Measurements from ENCODE around the gene DNASE1L2.
A peak's percentile ranks its signal among the peaks of the same experiment; 100 is the strongest.

DNASE1L2 gene

GRCh38 chr16:2204416-2205103, 31.7 kb upstream of the DNASE1L2 start:
- DNase-seq, result no peak

DNA sequence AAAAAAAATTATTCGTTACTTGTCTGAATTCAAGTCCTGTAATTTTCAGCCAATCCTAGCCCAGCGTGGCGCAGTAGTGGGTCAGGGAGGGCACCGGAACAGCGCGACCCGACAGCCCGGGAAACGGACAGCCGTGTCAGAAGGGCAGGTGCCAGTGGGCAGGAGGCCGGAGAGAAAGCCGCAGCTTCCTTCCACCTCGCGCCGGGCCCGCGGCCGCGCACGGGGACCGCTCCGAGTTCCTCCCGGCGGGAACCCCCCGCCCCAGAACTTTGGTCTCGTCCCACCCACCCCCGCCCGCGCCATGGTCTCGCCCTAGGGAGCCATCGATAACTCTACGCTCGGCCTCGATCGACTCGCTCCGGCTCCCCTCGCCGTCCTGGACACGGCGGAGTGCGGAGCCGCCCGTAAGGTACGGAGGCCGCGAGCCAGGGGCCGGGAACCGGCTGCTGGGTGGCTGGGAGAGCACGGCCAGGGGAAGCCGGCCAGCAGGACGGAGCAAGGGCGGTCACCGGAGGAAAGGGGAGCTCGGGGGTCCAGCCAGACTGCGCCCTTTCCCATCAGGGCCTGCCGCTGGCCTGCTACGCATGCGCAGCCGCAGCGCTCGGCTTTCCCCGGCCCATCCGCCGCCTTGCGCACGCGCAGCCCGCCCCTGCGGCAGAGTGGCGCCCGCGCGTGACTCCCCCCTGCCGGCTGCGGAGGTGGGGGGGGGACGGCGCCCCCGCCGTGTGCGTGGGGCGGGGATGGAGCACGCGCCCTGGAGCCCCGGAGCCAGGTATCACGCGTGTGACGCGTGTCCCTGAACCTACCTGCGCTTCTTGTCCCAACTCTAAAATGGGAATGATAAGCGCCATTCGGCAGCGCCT, 30.9 kb upstream of the DNASE1L2 start, which contains the start of gene MLST8:
Gene MLST8, plus strand, starts transcription at position 351 of the 863 bp plus-strand sequence. CDS start 632 bp downstream, outside the sequence.
- DNase-seq, result peak; percentile 69

GRCh38 chr16:2205967-2206313, 30.3 kb upstream of the DNASE1L2 start:
- no peak for DNase-seq

DNA sequence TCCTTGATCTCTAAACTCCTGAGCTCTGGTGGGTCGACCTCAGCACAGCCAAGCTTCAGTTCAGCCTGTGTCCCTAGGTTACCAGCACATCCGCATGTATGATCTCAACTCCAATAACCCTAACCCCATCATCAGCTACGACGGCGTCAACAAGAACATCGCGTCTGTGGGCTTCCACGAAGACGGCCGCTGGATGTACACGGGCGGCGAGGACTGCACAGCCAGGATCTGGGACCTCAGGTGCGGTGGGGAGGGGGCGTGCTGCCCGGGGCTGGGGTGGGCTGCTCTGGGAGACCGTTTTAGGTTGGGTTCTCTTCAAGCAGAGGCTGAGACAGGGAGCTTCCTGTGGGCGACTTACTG, 29.8 kb upstream of the DNASE1L2 start:
- no peak for DNase-seq

GRCh38 chr16:2206780-2207433, 29.3 kb upstream of the DNASE1L2 start:
- DNase-seq, result no peak

GRCh38 chr16:2207872-2208271, 28.4 kb upstream of the DNASE1L2 start:
- DNase-seq, result no peak

DNA sequence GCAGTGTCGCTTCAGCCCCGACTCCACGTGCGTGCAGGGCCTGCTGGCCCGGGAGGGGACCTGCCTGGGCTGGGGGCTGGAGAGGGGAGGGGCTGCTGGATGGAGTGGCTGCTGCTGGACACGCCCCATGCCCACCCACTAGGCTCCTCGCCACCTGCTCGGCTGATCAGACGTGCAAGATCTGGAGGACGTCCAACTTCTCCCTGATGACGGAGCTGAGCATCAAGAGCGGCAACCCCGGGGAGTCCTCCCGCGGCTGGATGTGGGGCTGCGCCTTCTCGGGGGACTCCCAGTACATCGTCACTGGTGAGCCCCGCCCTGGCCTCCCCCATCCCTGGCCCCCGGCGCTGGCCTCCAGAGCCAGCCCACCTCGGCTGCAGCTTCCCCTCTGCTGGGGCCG, 27.9 kb upstream of the DNASE1L2 start:
- no peak for DNase-seq

DNA sequence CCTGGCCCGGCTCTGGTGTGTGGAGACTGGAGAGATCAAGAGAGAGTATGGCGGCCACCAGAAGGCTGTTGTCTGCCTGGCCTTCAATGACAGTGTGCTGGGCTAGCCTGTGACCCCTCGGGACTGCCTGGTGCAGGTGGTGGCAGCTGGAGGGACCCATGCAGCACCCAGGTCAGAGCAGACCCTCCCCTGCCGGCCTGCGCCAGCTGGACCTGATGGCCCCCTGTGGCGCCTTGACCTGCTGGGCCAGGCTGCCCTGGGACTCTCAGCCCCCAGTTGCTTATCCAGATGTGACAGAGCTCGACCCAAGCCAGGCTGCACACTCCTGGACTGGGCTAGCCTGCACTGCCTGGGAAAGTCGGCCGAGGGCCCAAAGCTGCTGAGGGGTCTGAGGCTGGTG, 27.5 kb upstream of the DNASE1L2 start:
- DNase-seq, result no peak

DNA sequence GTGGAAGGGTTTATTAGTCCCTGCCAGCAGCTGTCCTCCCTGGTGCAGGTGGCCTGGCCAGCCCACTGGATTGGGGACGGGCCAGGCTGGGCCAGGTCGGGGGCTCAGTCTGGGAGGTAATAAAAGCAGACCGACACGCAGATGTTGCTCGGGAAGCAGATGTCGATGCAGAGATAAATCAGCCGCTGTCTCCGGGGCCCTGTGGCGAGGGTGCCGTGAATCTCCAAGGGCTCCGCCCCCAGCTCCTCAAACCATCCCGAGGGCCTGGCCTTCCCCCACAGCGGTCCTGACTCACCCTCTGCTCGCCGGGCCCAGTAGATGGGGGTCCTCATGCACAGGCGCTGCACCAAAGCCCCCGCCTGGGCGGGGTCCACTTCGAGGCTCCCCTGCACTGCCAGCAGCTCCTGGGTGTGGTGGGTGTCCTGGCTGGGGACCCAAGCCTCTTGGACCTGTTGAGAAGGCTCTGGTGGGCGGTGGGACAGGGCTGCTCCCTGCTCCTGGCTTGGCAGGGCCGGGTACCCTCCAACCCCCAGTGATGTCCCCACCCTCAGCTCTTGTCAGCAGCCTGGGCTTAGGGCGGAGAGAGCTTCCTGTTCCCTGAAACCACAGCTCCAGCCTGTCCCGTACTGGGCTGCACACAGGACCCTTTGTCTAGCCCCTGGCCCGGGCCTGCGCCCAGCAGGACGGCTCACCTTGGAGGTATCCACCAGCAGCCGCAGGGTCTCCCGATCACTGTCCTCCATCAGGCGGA, 26.8 kb upstream of the DNASE1L2 start:
- DNase-seq, result no peak

GRCh38 chr16:2210009-2210332, 26.3 kb upstream of the DNASE1L2 start:
- DNase-seq, result no peak

- DNase-seq, result no peak
These were observed 25.6 kb upstream of the DNASE1L2 start, which contains the start of gene BRICD5 for GRCh38 chr16:2210386-2211365. Gene BRICD5, minus strand, starts transcription at chr16:2210863. Its CDS starts 30 bp downstream, at chr16:2210833.

- no peak for DNase-seq
These were observed 24.3 kb upstream of the DNASE1L2 start for GRCh38 chr16:2211923-2212347.

DNA sequence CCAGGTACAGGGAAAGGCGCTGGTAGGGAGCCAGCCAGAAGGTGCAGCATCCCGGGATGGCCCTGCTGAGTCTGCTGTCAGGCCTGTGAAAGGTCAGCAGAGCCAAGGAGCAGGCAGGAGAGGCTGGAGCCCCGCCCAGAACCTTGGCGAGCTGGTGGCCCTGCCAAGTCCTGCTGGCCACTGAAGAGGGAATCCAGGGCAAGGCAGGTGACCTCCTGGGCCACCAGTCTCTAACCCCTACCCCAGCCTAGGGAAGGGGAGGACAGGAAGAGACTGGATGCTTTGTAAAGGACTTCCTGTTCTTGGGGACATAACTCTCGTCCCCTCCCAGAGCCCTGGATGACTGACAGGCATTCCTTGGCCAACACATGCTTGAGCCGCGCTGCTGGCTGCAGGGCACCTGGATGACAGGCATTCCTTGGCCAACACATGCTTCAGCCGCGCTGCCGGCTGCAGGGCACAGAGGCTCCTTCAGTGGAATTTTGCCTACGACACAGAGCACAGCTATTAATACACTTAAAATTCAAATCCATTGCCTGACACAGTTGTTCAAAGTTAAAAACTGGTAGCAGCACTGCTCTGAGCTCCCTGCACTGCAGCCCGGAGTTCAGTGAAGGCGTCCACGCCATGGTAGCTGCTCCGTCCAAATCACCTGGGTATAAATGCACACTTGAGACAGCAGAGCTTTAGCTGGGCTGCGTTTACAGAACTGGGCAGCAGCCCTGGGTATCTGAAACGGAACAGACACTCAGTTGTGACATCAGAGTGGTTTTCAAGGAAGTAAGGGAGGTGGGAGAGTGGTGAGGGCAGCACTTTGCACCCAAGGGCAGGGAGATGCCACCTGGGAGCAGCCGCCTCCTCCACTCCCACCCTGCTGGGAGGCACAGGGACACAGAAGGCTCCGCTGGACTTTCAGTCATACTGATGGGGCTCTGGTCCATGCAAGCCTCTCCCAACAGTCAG, 23.6 kb upstream of the DNASE1L2 start:
- no peak for DNase-seq

DNA sequence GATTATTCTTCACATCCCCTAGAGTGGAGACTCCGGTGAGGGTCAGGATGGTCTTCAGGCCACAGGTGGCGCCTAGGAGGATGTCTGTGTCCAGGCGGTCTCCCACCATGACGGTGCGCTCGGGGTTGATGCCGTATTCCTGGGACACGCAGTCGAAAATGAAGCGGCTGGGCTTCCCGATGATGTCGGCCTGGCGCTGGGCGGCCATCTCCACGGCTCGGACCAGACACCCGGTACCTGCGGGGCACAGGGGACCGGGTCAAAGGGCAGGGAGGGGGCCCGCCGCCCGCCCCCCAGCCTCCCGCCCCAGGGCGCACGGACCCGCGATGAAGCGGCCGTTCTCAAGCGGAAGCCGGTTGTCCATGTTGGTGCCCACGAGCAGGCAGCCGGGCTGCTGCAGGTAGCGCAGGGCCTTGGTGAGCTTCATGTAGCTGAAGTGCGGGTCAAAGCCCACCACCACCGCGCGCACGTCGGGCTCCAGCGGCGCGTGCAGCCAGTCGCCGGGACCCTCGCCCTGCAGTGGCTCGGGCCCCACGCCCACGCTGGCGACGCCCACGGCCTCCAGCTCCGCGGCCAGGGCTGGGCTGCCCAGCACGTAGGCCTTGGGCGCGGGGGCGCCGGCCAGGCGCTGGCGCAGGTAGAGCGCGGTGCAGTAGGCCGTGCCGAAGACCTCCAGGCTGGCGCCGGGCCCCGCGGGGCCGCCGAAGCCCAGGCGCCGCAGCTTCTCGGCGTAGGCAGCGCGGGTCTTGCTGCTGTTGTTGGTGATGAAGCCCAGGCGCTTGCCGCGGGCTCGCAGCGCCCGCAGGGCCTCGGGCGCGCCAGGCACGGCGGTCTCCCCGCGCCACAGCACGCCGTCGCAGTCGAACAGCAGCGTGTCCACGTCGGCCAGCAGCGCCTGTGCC, 22.2 kb upstream of the DNASE1L2 start:
- no peak for DNase-seq

DNA sequence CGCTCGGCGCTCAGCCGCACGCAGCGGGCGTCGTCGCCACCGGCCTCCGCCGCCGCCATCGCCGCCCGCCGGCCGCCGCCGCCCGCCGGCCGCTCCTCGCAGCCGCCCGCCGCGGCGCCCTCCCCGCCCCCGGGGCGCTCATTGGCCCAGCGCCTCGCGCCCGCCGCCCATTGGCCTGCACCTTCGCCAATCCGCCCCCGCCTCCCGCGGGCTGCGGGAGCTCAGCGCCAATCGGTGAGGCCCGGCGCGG, 21.6 kb upstream of the DNASE1L2 start, which contains the start of gene PGP:
Gene PGP, minus strand, starts transcription at position 122 of the 250 bp plus-strand sequence. Its CDS starts 63 bp downstream, at position 59.
- DNase-seq, result no peak

DNA sequence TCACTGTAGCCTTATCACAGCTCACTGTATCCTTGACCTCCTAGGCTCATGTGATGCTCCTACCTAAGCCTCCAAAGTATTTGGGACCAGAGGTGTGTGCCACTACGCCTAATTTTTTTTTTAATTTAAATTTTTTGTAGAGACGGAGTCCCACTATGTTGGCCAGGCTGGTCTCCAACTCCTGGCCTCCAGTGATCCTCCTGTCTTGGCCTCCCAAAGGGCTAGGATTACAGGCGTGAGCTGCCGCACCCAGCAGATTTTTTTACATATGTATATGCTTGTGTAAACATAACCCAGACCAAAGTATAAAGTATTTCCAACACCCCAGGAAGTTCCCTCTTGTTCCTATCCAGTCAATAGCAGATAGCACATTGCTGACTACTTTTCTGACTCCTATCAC, 19.9 kb upstream of the DNASE1L2 start:
- no peak for DNase-seq

DNA sequence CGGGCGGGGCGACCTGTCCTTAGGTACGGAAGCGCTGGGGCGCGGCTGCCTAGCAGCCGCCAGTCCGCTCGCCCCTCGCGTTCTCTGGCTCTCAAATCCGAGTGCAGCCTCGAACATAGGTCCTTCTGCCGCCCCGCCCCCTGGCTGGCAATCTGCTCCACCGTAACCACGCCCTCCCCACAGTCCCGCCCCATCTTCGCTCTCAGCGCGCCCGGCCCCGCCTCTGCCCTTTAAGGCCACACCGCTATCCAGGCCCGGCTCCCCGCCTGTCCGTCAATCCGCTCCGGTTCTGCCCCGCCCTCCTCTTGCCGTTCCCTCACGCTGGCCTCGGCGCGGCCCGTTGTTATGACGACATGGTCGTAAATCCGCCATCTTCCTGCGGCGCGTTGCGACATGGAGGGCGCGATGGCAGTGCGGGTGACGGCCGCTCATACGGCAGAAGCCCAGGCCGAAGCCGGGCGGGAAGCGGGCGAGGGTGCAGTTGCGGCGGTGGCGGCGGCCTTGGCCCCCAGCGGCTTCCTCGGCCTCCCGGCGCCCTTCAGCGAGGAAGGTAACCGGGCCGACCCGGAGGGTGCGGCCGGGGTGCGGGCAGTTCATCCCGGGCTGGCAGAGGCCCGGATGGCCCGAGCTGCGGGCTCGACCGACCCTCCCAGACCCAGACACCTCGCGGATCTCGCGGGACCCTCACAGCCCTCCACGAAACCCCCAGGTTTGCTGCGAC, 12.9 kb upstream of the DNASE1L2 start, which contains the start of gene E4F1:
Gene E4F1, plus strand, starts transcription at position 371 of the 721 bp plus-strand sequence. Its CDS starts 23 bp downstream, at position 394.
- DNase-seq, result peak; percentile 91

DNA sequence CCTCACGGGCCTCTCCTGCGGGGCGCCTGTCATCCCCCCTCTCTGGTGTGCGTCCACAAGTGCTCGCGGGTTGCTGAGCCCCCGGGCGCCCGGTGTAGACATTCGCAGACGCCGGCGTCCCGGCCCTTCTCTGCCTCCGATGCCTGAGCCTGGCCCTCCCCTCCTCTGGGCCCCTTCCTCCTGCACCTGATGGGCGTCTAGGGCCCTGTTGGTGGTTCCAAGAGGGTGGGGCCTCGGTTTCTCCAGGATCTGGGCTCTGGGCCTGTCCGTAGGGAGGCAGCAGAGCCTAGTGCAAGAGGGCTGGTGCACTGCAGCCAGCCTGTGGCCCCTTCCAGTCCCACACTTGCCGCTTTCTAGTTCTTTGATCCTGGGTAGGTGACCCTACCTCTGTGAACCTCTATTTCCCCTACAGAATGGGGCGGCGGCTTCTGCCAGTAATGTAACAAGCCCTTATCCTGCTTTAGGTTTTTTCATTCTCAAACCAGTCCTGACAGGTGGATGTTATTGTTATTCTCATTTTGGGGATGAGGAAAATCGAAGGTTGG, 12.2 kb upstream of the DNASE1L2 start:
- DNase-seq, result no peak
